Thoracic aorta (tissue), 2 donors: ENCODE results near the gene SLIT3. TPM values are rescaled to one million over a fixed set of nuclear protein-coding genes. Genes with fewer than 3 reads are reported as not detected.

Experiments used
- ATAC-seq: fragments of 150-250 bp; one replicate; pipeline ENCODE4 v1.8.0; 2017; ENCODE audit warnings: low read depth; ENCODE audit not compliant: insufficient number of reproducible peaks, low FRiP score
- DNase-seq: peaks from one replicate; pipeline ENCODE4 v3.0.0-alpha.2; 2020; ENCODE audit warnings: low spot score
- H3K27ac ChIP-seq, 2 donors: fragments of 200-600 bp; sonication (generic); 1 replicate in 1 of 2; 2 replicates in 1 of 2; pipeline ENCODE4 v1.5.1; 2016; ENCODE audit warnings: mild to moderate bottlenecking in 2 of 2, moderate library complexity in 2 of 2
- H3K27me3 ChIP-seq: fragments of 200-600 bp; sonication (generic); replicated peaks from 2 replicates; pipeline ENCODE4 v1.6.0; 2016; ENCODE audit warnings: mild to moderate bottlenecking; ENCODE audit not compliant: insufficient read depth
- H3K36me3 ChIP-seq: fragments of 200-600 bp; sonication (generic); one replicate; pipeline ENCODE4 v1.5.1; 2016
- H3K4me1 ChIP-seq, 2 donors: fragments of 200-600 bp; sonication (generic); 1 replicate in 1 of 2; 2 replicates in 1 of 2; pipeline versions ENCODE4 v1.5.1 to v1.6.0; 2016; ENCODE audit warnings: low read depth in 2 of 2, mild to moderate bottlenecking in 1 of 2; ENCODE audit not compliant: control insufficient read depth in 1 of 2
- H3K4me3 ChIP-seq: fragments of 200-600 bp; sonication (generic); 2 replicates; pipeline ENCODE4 v1.5.1; 2016; ENCODE audit warnings: mild to moderate bottlenecking
- H3K9me3 ChIP-seq: fragments of 200-600 bp; sonication (generic); 2 replicates; pipeline ENCODE4 v1.5.1; 2016
- total RNA-seq, 2 donors: library from RNA; depleted of rRNA; stranded (reverse); fragments of >200 nt; gene quantifications; one replicate each; pipeline versions ENCODE4 v1.1.0 to v1.2.3, GENCODE V29; 2016
- TF ChIP-seq, protein P1 (sequence below): fragments of 200-600 bp; sonication (generic); IDR thresholded peaks from one replicate; pipeline ENCODE4 v1.5.1; 2019; ENCODE audit warnings: antibody characterized with exemption

Gene SLIT3
- total RNA-seq, 2 donors from 2014 or later: 80.1 to 86.9 TPM

DNA sequence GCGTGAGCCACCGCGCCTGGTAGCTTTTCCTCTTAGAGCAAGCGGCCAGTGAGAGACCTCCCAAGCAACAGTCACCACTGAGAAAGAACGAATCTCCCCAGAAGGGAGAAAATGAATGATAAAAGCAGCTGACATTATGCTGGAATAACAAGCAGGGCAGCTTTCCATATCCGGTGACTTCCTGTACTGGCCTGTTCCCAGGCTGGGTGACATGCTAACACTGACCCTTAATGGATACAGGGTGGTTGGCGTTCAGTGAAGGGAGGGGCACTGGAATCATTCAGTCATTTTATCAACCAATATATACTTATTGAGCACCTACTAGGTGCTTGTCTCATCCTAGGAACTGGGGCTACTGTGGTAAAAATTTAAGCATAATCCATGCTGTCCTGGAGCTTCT, 364.4 kb downstream of the SLIT3 start:
- no peaks in the 10 kb centered on the region for H3K27me3 ChIP-seq
- H3K27ac ChIP-seq: no peak overlapping the region
- H3K4me1 ChIP-seq: no peaks in the 10 kb centered on the region
- DNase-seq: no peak
- ATAC-seq: no peak
- no peaks in the 10 kb centered on the region for H3K36me3 ChIP-seq
- TF ChIP-seq, protein P1, sequence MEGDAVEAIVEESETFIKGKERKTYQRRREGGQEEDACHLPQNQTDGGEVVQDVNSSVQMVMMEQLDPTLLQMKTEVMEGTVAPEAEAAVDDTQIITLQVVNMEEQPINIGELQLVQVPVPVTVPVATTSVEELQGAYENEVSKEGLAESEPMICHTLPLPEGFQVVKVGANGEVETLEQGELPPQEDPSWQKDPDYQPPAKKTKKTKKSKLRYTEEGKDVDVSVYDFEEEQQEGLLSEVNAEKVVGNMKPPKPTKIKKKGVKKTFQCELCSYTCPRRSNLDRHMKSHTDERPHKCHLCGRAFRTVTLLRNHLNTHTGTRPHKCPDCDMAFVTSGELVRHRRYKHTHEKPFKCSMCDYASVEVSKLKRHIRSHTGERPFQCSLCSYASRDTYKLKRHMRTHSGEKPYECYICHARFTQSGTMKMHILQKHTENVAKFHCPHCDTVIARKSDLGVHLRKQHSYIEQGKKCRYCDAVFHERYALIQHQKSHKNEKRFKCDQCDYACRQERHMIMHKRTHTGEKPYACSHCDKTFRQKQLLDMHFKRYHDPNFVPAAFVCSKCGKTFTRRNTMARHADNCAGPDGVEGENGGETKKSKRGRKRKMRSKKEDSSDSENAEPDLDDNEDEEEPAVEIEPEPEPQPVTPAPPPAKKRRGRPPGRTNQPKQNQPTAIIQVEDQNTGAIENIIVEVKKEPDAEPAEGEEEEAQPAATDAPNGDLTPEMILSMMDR: no peak
- H3K4me3 ChIP-seq: no peak overlapping the region
- no peaks in the 10 kb centered on the region for H3K9me3 ChIP-seq

DNA sequence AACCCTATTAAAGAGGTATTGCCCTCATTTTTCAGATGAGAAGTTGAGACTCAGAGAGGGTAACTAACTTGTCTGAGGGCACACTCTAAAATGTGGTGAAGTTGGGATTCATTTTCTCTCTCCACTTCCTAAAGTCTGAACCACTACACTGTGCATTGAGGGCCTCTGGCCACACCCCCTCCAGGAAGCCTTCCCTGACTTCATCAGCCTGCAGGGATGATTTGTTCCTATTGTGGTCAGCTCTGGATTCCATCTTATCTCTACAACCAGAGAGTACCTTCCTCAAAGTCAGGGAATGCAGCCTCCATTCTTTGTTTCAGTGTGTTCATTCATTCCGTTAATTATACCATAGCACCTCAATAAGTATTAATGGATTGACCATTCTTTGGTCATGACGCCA, 365.8 kb downstream of the SLIT3 start:
- no peak overlapping the region for H3K4me3 ChIP-seq
- DNase-seq: no peak
- H3K36me3 ChIP-seq: no peaks in the 10 kb centered on the region
- no peaks in the 10 kb centered on the region for H3K4me1 ChIP-seq
- H3K27ac ChIP-seq: no peak overlapping the region
- no peaks in the 10 kb centered on the region for H3K9me3 ChIP-seq
- TF ChIP-seq, protein P1: no peak
- no peak for ATAC-seq
- no peaks in the 10 kb centered on the region for H3K27me3 ChIP-seq

DNA sequence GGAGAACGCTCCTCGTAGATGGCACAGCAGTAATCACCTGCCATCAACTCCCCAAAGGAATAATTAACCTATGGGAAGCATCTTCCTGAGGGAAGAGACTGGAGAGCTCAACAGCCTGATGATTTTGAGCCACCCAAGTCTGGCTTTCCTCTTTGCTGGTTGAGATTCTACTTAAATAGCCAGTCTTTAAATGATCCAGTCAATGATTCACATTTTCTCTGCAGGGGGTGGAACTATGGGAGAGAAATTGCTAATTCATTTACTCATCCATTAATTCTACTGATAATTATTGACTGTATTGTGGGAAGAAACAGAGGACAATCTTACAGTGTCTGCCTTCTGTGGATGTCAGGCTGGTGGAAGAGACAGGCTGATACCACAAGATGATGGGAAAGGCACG, 366.8 kb downstream of the SLIT3 start:
- Histone ChIP-seq H3K9me3 (no peaks in the 10 kb centered on the region), H3K4me1 (no peaks in the 10 kb centered on the region), H3K27me3 (no peaks in the 10 kb centered on the region), H3K27ac (no peak overlapping the region), H3K36me3 (no peaks in the 10 kb centered on the region), H3K4me3 (no peak overlapping the region)
- ATAC-seq (no peak), DNase-seq (no peak)
- TF ChIP-seq, protein P1: no peak

DNA sequence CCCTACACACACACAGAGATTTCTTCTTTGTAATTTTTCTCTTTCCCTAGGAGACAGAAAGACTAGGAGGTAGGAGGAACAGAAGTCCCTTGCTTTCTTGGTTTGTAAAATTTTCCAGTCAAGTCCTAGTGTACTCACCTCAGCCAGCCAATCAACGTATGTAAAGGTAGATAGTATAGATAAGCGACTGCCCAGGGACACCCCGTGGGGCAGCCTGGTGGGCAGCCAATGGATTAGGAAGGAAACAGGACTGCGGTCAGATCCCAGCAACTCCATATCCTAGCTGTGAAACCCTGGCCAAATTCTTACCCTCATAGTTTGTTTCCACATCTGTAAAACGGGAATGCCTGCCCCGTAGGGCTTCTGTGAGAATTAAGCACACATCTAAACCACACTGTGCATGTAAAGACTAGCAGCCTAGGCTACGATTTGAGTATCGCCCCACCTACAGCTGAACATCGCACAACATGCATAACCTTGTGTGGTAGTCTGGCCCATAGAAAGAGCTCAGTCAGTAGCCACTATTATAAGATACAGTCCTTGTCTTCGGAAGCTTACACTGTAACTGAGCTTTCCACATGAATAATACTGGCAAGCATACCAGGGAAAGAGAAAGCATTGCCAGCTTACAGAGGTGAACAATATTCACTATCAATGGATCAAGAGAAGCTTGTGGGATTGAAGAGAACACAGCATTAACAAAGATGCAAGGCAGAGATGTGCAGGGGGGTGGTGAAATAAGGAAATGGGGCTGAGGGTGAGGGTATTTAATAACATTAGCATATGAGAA, 368.3 kb downstream of the SLIT3 start:
- no peaks in the 10 kb centered on the region for H3K9me3 ChIP-seq
- no peaks in the 10 kb centered on the region for H3K36me3 ChIP-seq
- ATAC-seq (no peak), DNase-seq (no peak)
- no peaks in the 10 kb centered on the region for H3K27me3 ChIP-seq
- no peak overlapping the region for H3K27ac ChIP-seq
- TF ChIP-seq, protein P1: no peak
- no peak overlapping the region for H3K4me3 ChIP-seq
- no peaks in the 10 kb centered on the region for H3K4me1 ChIP-seq

DNA sequence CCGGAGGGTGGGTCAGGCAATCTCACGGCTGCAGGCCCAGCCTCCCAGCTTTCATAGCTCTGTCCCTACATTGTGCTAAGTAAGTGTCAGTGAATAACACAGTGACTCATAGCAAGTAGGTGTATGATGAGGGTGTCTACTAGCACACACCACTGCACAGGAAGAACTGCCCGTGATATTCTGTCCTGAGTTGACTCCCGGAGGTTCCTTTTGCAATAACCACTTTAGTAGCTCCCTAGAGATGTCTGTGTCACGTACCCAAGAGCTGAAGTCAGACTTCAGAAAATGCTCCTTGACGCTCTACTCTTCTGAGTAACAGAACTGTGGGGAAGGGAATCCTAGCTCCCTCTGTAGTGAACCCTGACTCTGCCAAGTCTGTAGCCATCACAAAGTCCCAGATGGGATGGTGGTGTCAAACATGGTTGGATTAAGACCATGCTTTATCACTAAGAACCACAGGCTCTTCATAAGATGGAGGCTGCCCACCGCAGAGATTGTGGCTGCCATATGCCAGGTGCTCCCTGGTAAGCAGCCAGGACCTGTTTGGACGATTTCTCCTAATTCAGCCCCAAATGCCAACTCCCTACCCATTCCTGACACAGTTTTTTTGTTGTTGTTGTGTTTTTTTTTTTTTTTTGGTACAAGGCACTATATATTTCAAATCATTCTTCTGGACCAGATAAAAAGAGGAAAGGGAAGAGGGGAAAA, 369.1 kb downstream of the SLIT3 start:
- Histone ChIP-seq H3K9me3 (no peaks in the 10 kb centered on the region), H3K4me3 (no peak overlapping the region), H3K27ac (no peak overlapping the region), H3K4me1 (no peaks in the 10 kb centered on the region), H3K36me3 (no peaks in the 10 kb centered on the region), H3K27me3 (no peaks in the 10 kb centered on the region)
- peak; percentile 59 for ATAC-seq
- no peak for DNase-seq
- TF ChIP-seq, protein P1: no peak
